Measurements from ENCODE around the gene ATG7. TPM values are rescaled to one million over a fixed set of nuclear protein-coding genes. Genes with fewer than 3 reads are reported as not detected.

Gene ATG7
- total and polyA plus RNA-seq, 9 donors, result 10.2 to 54.5 (median 37.4) TPM

GRCh38 chr3:11386465-11387113 lies 114.4 kb downstream of the ATG7 start:
- TF ChIP-seq EP300 (IDR thresholded peaks at IDR 0.05) (no peak), CTCF (IDR thresholded peaks at IDR 0.05) (no peak), POLR2A (IDR thresholded peaks at IDR 0.05) (no peak)
- H3K4me1 ChIP-seq (ENCODE audit: insufficient read depth), result peaks cover 16% of the 10 kb centered on the region
- DNase-seq, result no peak
- 22 to 29% (median 23%) methylated on average over 2 of the region's 2 CpGs for WGBS, 3 donors
- H3K27me3 ChIP-seq, result no peaks in the 10 kb centered on the region
- no peaks in the 10 kb centered on the region for H3K36me3 ChIP-seq
- H3K27ac ChIP-seq, result peak overlapping the region in 1 of 2 donors; percentile 19
- H3K4me3 ChIP-seq, result no peak overlapping the region
- intact Hi-C loops (cut with DNase I), result loop anchor here in 2 of 4 donors (5.0 to 10.0 kb wide), 3 partner anchors 48 to 448 kb away; partner anchors contain the start of gene VGLL4 (in 1 of the 2)
- no peaks in the 10 kb centered on the region for H3K9me3 ChIP-seq

- H3K36me3 ChIP-seq, result no peaks in the 10 kb centered on the region
- peaks cover 17% of the 10 kb centered on the region for H3K4me1 ChIP-seq (ENCODE audit: insufficient read depth)
- TF ChIP-seq EP300 (IDR thresholded peaks at IDR 0.05) (no peak), POLR2A (IDR thresholded peaks at IDR 0.05) (no peak), CTCF (IDR thresholded peaks at IDR 0.05) (no peak)
- no peak overlapping the region for H3K27ac ChIP-seq
- intact Hi-C loops (cut with DNase I), result loop anchor here in 2 of 4 donors (5.0 to 10.0 kb wide), 3 partner anchors 45 to 445 kb away; partner anchors contain the start of gene VGLL4 (in 1 of the 2)
- no peak for DNase-seq
- no peak overlapping the region for H3K4me3 ChIP-seq
- no peaks in the 10 kb centered on the region for H3K9me3 ChIP-seq
- H3K27me3 ChIP-seq, result no peaks in the 10 kb centered on the region
- WGBS, 3 donors, result 78 to 87% (median 85%) methylated on average over 10 of the region's 10 CpGs
Measured at GRCh38 chr3:11389386-11390268, 117.4 kb downstream of the ATG7 start.

- no peak overlapping the region for H3K27ac ChIP-seq
- no peaks in the 10 kb centered on the region for H3K9me3 ChIP-seq
- TF ChIP-seq CTCF (IDR thresholded peaks at IDR 0.05), result no peak
- no peak for TF ChIP-seq EP300 (IDR thresholded peaks at IDR 0.05)
- no peak for TF ChIP-seq POLR2A (IDR thresholded peaks at IDR 0.05)
- intact Hi-C loops (cut with DNase I), result no loop called here
- H3K4me1 ChIP-seq (ENCODE audit: insufficient read depth), result peaks cover 17% of the 10 kb centered on the region
- H3K27me3 ChIP-seq, result no peaks in the 10 kb centered on the region
- 63 to 69% (median 69%) methylated on average over 5 of the region's 5 CpGs for WGBS, 3 donors
- no peaks in the 10 kb centered on the region for H3K36me3 ChIP-seq
- no peak for DNase-seq
- no peak overlapping the region for H3K4me3 ChIP-seq
Measured at GRCh38 chr3:11390411-11391131, 118.4 kb downstream of the ATG7 start.

- TF ChIP-seq CTCF (IDR thresholded peaks at IDR 0.05), result no peak
- no peak for TF ChIP-seq EP300 (IDR thresholded peaks at IDR 0.05)
- no peak for TF ChIP-seq POLR2A (IDR thresholded peaks at IDR 0.05)
Measured at GRCh38 chr3:11391174-11391879, 119.1 kb downstream of the ATG7 start.

More at GRCh38 chr3:11391174-11391879, 119.1 kb downstream of the ATG7 start:
- Histone ChIP-seq H3K27ac (no peak overlapping the region), H3K36me3 (no peaks in the 10 kb centered on the region), H3K4me1 (ENCODE audit: insufficient read depth) (peaks cover 13% of the 10 kb centered on the region), H3K9me3 (no peaks in the 10 kb centered on the region), H3K4me3 (no peak overlapping the region), H3K27me3 (no peaks in the 10 kb centered on the region)
- intact Hi-C loops (cut with DNase I), result no loop called here
- WGBS, 3 donors, result 61 to 69% (median 62%) methylated on average over 6 of the region's 6 CpGs
- DNase-seq, result no peak
